H9 (cell line): ENCODE data around the gene MYO7A. TPM values are rescaled to one million over a fixed set of nuclear protein-coding genes. Genes with fewer than 3 reads are reported as not detected.

Source experiments
- DNase-seq: peaks from one replicate; pipeline ENCODE4 v3.0.0-alpha.2; 2017
- H2AFZ ChIP-seq: one replicate; pipeline ENCODE4 v1.6.1; 2013; ENCODE audit warnings: mild to moderate bottlenecking, low read length, control low read depth, moderate library complexity
- H2AK5ac ChIP-seq: 2 replicates; pipeline ENCODE4 v1.6.1; 2013; ENCODE audit warnings: low read length, control low read depth, mixed read lengths; ENCODE audit not compliant: insufficient read length
- H2BK120ac ChIP-seq: one replicate; pipeline ENCODE4 v1.6.1; 2013; ENCODE audit warnings: low read depth, mild to moderate bottlenecking, low read length, control low read depth, inconsistent platforms; ENCODE audit not compliant: poor library complexity, severe bottlenecking
- H2BK12ac ChIP-seq: 2 replicates; pipeline ENCODE4 v1.6.1; 2013; ENCODE audit warnings: low read length, control low read depth, mixed read lengths, low read depth; ENCODE audit not compliant: insufficient read length
- H2BK15ac ChIP-seq: 2 replicates; pipeline ENCODE4 v1.6.1; 2013; ENCODE audit warnings: low read depth, low read length, control low read depth
- H2BK20ac ChIP-seq: one replicate; pipeline ENCODE4 v1.6.1; 2013; ENCODE audit warnings: low read depth, mild to moderate bottlenecking, low read length, control low read depth, inconsistent platforms; ENCODE audit not compliant: poor library complexity, severe bottlenecking
- H2BK5ac ChIP-seq: 2 replicates; pipeline ENCODE4 v1.6.1; 2013; ENCODE audit warnings: low read length, control low read depth, mixed read lengths; ENCODE audit not compliant: insufficient read length
- H3K14ac ChIP-seq: 2 replicates; pipeline ENCODE4 v1.6.1; 2013; ENCODE audit warnings: low read length, control low read depth; ENCODE audit not compliant: insufficient read depth
- H3K18ac ChIP-seq: 2 replicates; pipeline ENCODE4 v1.6.1; 2013; ENCODE audit warnings: low read depth, mild to moderate bottlenecking, mixed read lengths, low read length, control low read depth; ENCODE audit not compliant: insufficient read length
- H3K23ac ChIP-seq: 2 replicates; pipeline ENCODE4 v1.6.1; 2013; ENCODE audit warnings: low read length, control low read depth, mixed read lengths, low read depth; ENCODE audit not compliant: insufficient read length
- H3K23me2 ChIP-seq: 2 replicates; pipeline ENCODE4 v1.6.1; 2013; ENCODE audit warnings: low read depth, mild to moderate bottlenecking, mixed read lengths, low read length, control low read depth; ENCODE audit not compliant: insufficient read length, poor library complexity, severe bottlenecking
- H3K27ac ChIP-seq: 2 replicates; pipeline ENCODE4 v1.5.1; 2013; ENCODE audit warnings: low read length, control low read depth, mixed read lengths, low read depth; ENCODE audit not compliant: insufficient read length
- H3K27me3 ChIP-seq: 2 replicates; pipeline ENCODE4 v1.6.1; 2013; ENCODE audit warnings: low read length, control low read depth, inconsistent platforms; ENCODE audit not compliant: insufficient read depth
- H3K4ac ChIP-seq: 2 replicates; pipeline ENCODE4 v1.6.1; 2013; ENCODE audit warnings: low read depth, mild to moderate bottlenecking, control low read depth, inconsistent platforms, low read length, moderate library complexity
- H3K4me1 ChIP-seq: 2 replicates; pipeline ENCODE4 v1.6.1; 2013; ENCODE audit warnings: low read length, control low read depth, inconsistent platforms; ENCODE audit not compliant: insufficient read depth
- H3K4me2 ChIP-seq: 2 replicates; pipeline ENCODE4 v1.6.1; 2013; ENCODE audit warnings: low read length, control low read depth, mixed read lengths; ENCODE audit not compliant: insufficient read length, insufficient read depth
- H3K56ac ChIP-seq: 2 replicates; pipeline ENCODE4 v1.6.1; 2013; ENCODE audit warnings: low read depth, mild to moderate bottlenecking, mixed read lengths, low read length, control low read depth; ENCODE audit not compliant: insufficient read length
- H3K79me1 ChIP-seq: 2 replicates; pipeline ENCODE4 v1.6.1; 2013; ENCODE audit warnings: low read depth, mild to moderate bottlenecking, moderate library complexity, low read length, control low read depth, inconsistent platforms; ENCODE audit not compliant: insufficient read depth, poor library complexity, severe bottlenecking
- H3K79me2 ChIP-seq: 2 replicates; pipeline ENCODE4 v1.6.1; 2013; ENCODE audit warnings: low read length, control low read depth, inconsistent platforms; ENCODE audit not compliant: insufficient read depth
- H3K9ac ChIP-seq: 2 replicates; pipeline ENCODE4 v1.6.1; 2013; ENCODE audit warnings: low read length, control low read depth, mixed read lengths; ENCODE audit not compliant: insufficient read length; ENCODE audit errors: extremely low read depth
- H3K9me3 ChIP-seq: one replicate; pipeline ENCODE4 v1.6.1; 2013; ENCODE audit warnings: low read depth, low read length, inconsistent platforms; ENCODE audit not compliant: control insufficient read depth
- H3T11ph ChIP-seq: one replicate; pipeline ENCODE4 v1.6.1; 2013; ENCODE audit warnings: mild to moderate bottlenecking, low read length, control low read depth, inconsistent platforms
- H4K20me1 ChIP-seq: one replicate; pipeline ENCODE4 v1.6.1; 2013; ENCODE audit not compliant: control insufficient read depth, insufficient read length, insufficient read depth
- H4K5ac ChIP-seq: 2 replicates; pipeline ENCODE4 v1.6.1; 2013; ENCODE audit warnings: low read depth, mild to moderate bottlenecking, mixed read lengths, low read length, control low read depth; ENCODE audit not compliant: insufficient read length
- H4K8ac ChIP-seq: replicated peaks from 2 replicates; pipeline ENCODE4 v1.6.1; 2013; ENCODE audit warnings: low read length, control low read depth, mixed read lengths, low read depth; ENCODE audit not compliant: insufficient read length
- H4K91ac ChIP-seq: 2 replicates; pipeline ENCODE4 v1.6.1; 2013; ENCODE audit warnings: low read depth, mild to moderate bottlenecking, moderate library complexity, mixed read lengths, low read length, control low read depth; ENCODE audit not compliant: insufficient read length
- H3K27ac Mint-ChIP-seq, 3 experiments: 2 replicates in 2 of 3; 3 replicates in 1 of 3; pipeline ENCODE4 v1.8.0; 2020 to 2021; ENCODE audit warnings: mixed read lengths in 3 of 3, mild to moderate bottlenecking in 1 of 3, moderate library complexity in 1 of 3
- H3K27me3 Mint-ChIP-seq: 2 replicates; pipeline ENCODE4 v1.8.0; 2021; ENCODE audit warnings: low read depth, mild to moderate bottlenecking, moderate library complexity, mixed read lengths
- H3K36me3 Mint-ChIP-seq, 3 experiments: 2 replicates in 2 of 3; 3 replicates in 1 of 3; pipeline ENCODE4 v1.8.0; 2020 to 2021; ENCODE audit warnings: low read depth in 3 of 3, mixed read lengths in 3 of 3; ENCODE audit not compliant: insufficient read depth in 1 of 3
- H3K4me1 Mint-ChIP-seq, 2 experiments: 2 replicates each; pipeline ENCODE4 v1.8.0; 2020; ENCODE audit warnings: mixed read lengths in 2 of 2
- H3K4me3 Mint-ChIP-seq, 2 experiments: 2 replicates in 1 of 2; 3 replicates in 1 of 2; pipeline ENCODE4 v1.8.0; 2020 to 2021; ENCODE audit warnings: mild to moderate bottlenecking in 2 of 2, mixed read lengths in 2 of 2, moderate library complexity in 1 of 2
- H3K9me3 Mint-ChIP-seq, 2 experiments: 2 replicates in 1 of 2; 3 replicates in 1 of 2; pipeline ENCODE4 v1.8.0; 2020; ENCODE audit warnings: mild to moderate bottlenecking in 2 of 2, mixed read lengths in 2 of 2, moderate library complexity in 1 of 2
- WGBS: extraction: QIAGEN DNeasy Blood & Tissue Kit; methylation state at CpG from one replicate; pipeline ENCODE4 v1.1.7; 2013; ENCODE audit warnings: missing lambda C conversion rate, low lambda C conversion rate, mixed read lengths; ENCODE audit not compliant: insufficient read length; ENCODE audit errors: extremely low coverage; 5-methylcytosine and 5-hydroxymethylcytosine counted together
- total RNA-seq: library from RNA; stranded (reverse); gene quantifications from 2 replicates; pipeline ENCODE4 v1.2.1, GENCODE V29; 2021
- TF ChIP-seq, protein P1 (sequence below): fragments of 200-600 bp; sonication (generic); conservative IDR thresholded peaks from 3 replicates; pipeline ENCODE4 v1.8.0; 2021; ENCODE audit warnings: antibody characterized with exemption, mild to moderate bottlenecking

The MYO7A gene
- total RNA-seq, 1 experiment from 2014 or later: 1.6 TPM

GRCh38 chr11:77109236-77110019 lies 18.6 kb upstream of the MYO7A start:
- no peak overlapping the region for H3K27ac ChIP-seq
- no peak overlapping the region for H3K9ac ChIP-seq
- no peak overlapping the region for H2BK15ac ChIP-seq
- H3K79me2 ChIP-seq: no peaks in the 10 kb centered on the region
- no peak overlapping the region for H3K14ac ChIP-seq
- Mint-ChIP-seq H3K27ac (no peak overlapping the region; a peak in 1 of 7 replicates), H3K27me3 (peaks cover 2% of the 10 kb centered on the region; the same call in 1 of the 2 replicates), H3K4me3 (no peak overlapping the region), H3K36me3 (no peaks in the 10 kb centered on the region; a peak in 1 of 7 replicates), H3K9me3 (no peaks in the 10 kb centered on the region), H3K4me1 (peaks cover 5 to 8% of the 10 kb centered on the region in 2 experiments)
- no peaks in the 10 kb centered on the region for H3K27me3 ChIP-seq
- H4K5ac ChIP-seq: no peak overlapping the region
- H3K23ac ChIP-seq: no peak overlapping the region
- H3K56ac ChIP-seq: no peak overlapping the region
- H3K79me1 ChIP-seq: no peaks in the 10 kb centered on the region
- no peaks in the 10 kb centered on the region for H4K20me1 ChIP-seq
- H3K4me1 ChIP-seq: no peaks in the 10 kb centered on the region
- H3K9me3 ChIP-seq: no peaks in the 10 kb centered on the region
- H2AK5ac ChIP-seq: no peak overlapping the region
- no peak overlapping the region for H2BK12ac ChIP-seq
- H3T11ph ChIP-seq: no peak overlapping the region
- no peak overlapping the region for H3K18ac ChIP-seq
- H4K91ac ChIP-seq: no peak overlapping the region
- H3K4ac ChIP-seq: no peak overlapping the region
- no peaks in the 10 kb centered on the region for H3K23me2 ChIP-seq
- WGBS: no CpG with 5 or more reads among the region's 11 CpGs
- no peak overlapping the region for H2BK120ac ChIP-seq
- H2BK20ac ChIP-seq: no peak overlapping the region
- DNase-seq: no peak
- H2BK5ac ChIP-seq: no peak overlapping the region
- no peak overlapping the region for H4K8ac ChIP-seq
- TF ChIP-seq, protein P1, sequence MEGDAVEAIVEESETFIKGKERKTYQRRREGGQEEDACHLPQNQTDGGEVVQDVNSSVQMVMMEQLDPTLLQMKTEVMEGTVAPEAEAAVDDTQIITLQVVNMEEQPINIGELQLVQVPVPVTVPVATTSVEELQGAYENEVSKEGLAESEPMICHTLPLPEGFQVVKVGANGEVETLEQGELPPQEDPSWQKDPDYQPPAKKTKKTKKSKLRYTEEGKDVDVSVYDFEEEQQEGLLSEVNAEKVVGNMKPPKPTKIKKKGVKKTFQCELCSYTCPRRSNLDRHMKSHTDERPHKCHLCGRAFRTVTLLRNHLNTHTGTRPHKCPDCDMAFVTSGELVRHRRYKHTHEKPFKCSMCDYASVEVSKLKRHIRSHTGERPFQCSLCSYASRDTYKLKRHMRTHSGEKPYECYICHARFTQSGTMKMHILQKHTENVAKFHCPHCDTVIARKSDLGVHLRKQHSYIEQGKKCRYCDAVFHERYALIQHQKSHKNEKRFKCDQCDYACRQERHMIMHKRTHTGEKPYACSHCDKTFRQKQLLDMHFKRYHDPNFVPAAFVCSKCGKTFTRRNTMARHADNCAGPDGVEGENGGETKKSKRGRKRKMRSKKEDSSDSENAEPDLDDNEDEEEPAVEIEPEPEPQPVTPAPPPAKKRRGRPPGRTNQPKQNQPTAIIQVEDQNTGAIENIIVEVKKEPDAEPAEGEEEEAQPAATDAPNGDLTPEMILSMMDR: no peak
- H2AFZ ChIP-seq: no peak overlapping the region
- no peak overlapping the region for H3K4me2 ChIP-seq
